Measurements from ENCODE around the gene GRIK2.

Gene GRIK2

DNA sequence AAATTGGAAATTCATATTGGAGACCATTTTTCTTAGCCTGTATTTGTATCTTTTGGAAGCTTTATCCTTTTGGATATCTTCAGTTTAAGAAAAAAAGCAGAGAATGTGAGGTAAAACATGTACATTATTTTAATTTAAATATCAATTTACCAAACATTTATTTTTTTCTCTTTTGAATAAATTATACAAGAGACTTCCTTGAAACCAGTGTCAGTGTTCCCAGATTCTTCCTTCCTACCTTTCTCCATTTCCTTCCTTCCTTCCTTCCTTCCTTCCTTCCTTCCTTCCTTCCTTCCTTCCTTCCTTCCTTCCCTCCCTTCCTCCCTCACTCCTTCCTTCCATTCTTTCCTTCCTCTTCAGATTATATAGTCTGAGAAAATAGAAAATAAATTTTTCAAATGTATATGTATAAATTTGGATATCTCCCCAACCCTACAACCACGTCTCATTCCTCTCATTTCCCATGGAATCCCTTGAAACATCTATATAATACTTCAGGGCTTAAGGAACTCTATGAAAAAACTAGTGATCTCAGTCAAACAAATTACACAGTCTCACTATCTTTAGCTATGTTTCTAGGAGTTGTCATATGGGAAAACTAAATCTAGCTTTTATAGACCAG, 528.4 kb downstream of the GRIK2 start:
- H3K27ac Mint-ChIP-seq = no peak overlapping the region
- H3K27me3 Mint-ChIP-seq = no peaks in the 10 kb centered on the region
- no peak for DNase-seq
- no peaks in the 10 kb centered on the region for H3K4me1 Mint-ChIP-seq (ENCODE audit: low read depth)
- no peak overlapping the region for H3K4me3 Mint-ChIP-seq
- H3K9me3 Mint-ChIP-seq = no peaks in the 10 kb centered on the region
- H3K36me3 Mint-ChIP-seq (ENCODE audit: low read depth) = no peaks in the 10 kb centered on the region

DNA sequence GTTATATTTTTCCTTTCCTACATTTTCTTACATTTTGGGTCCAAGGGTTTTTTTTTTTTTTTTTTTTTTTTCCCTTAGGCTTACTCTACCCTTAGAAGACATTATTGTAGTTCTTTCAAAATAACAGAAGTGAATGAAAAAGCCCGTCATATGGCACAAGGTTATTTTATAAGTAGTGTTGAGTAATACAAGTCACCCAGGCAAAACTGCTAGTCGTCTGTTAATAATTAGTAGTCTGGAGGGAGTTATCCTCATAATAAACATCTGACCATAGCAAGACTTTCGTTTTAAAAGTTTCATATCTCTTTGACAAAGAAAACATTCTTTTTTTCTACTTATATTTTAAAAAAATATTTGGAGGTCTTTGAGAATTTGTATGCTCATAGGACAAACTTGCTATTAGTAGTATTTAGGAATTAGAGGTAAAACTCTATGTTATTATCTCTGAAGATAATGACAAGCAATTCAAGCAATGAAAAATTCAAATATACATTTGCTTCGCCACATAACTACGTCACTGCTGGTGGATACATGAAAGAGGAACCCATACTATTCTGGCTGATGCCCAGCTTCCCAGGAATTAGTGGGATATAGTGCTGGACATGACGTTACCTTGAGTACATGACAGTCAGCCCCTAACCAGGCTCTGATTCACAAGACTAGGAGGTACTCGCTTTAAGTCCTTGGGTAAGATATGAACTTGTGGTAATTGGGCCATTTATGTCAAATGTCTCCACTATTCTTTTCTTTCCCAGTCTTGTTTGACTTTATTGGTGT, 532.8 kb downstream of the GRIK2 start:
- Mint-ChIP-seq H3K4me1 (ENCODE audit: low read depth) (no peaks in the 10 kb centered on the region), H3K4me3 (no peak overlapping the region), H3K9me3 (no peaks in the 10 kb centered on the region), H3K27me3 (no peaks in the 10 kb centered on the region), H3K36me3 (ENCODE audit: low read depth) (no peaks in the 10 kb centered on the region), H3K27ac (no peak overlapping the region)
- no peak for DNase-seq

DNA sequence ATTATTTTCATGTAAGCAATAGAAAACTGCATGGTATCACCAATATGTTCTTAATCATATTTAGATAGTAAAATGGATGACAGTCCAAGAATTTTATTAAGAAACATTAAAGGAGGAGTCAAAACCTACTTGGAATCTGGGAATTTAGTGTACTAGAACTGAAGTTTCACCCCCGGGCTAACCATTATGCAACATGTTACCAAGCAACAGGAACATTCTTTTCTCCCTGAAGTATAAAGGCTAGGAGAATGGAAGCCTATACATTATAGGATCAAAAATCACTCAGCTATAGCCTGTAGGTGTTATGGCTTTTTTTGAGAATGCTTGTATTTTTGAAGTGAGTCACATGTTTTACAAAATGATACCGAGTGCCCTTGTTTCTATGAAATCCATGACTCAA, 538.3 kb downstream of the GRIK2 start:
- H3K27ac Mint-ChIP-seq = no peak overlapping the region
- no peaks in the 10 kb centered on the region for H3K27me3 Mint-ChIP-seq
- no peak for DNase-seq
- H3K9me3 Mint-ChIP-seq = peaks cover 2% of the 10 kb centered on the region
- no peak overlapping the region for H3K4me3 Mint-ChIP-seq
- H3K36me3 Mint-ChIP-seq (ENCODE audit: low read depth) = no peaks in the 10 kb centered on the region
- H3K4me1 Mint-ChIP-seq (ENCODE audit: low read depth) = no peaks in the 10 kb centered on the region

GRCh38 chr6:101932704-101933103, 539.2 kb downstream of the GRIK2 start:
- Mint-ChIP-seq H3K4me1 (ENCODE audit: low read depth) (no peaks in the 10 kb centered on the region), H3K36me3 (ENCODE audit: low read depth) (no peaks in the 10 kb centered on the region), H3K27me3 (no peaks in the 10 kb centered on the region), H3K9me3 (peaks cover 2% of the 10 kb centered on the region), H3K27ac (no peak overlapping the region), H3K4me3 (no peak overlapping the region)
- no peak for DNase-seq

DNA sequence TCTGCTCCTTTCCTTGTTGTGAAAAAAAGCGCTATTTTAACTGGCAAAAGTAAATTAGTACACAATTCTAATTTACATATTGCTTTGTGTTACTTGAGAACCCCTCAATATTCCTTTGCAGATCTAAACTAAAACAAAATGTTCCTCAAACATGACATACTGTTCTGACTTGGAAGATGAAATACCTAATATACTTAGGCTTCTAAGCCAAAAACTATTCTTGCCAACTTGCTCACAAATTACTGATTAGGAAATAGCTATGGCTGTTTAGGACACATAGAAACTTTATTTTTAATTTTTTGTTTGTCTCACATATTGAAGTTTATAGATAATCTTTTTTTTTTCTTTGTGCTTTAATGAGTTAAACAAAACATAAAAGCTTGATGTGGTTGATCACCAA, 542.2 kb downstream of the GRIK2 start:
- H3K27ac Mint-ChIP-seq = no peak overlapping the region
- peaks cover 4% of the 10 kb centered on the region for H3K9me3 Mint-ChIP-seq
- DNase-seq = no peak
- H3K4me1 Mint-ChIP-seq (ENCODE audit: low read depth) = no peaks in the 10 kb centered on the region
- no peaks in the 10 kb centered on the region for H3K27me3 Mint-ChIP-seq
- no peak overlapping the region for H3K4me3 Mint-ChIP-seq
- H3K36me3 Mint-ChIP-seq (ENCODE audit: low read depth) = no peaks in the 10 kb centered on the region

- Mint-ChIP-seq H3K36me3 (ENCODE audit: low read depth) (no peaks in the 10 kb centered on the region), H3K4me1 (ENCODE audit: low read depth) (no peaks in the 10 kb centered on the region), H3K9me3 (peaks cover 4% of the 10 kb centered on the region), H3K4me3 (no peak overlapping the region), H3K27ac (no peak overlapping the region), H3K27me3 (no peaks in the 10 kb centered on the region)
- DNase-seq = no peak
These were observed 543.0 kb downstream of the GRIK2 start for GRCh38 chr6:101936516-101936915.

- Mint-ChIP-seq H3K4me1 (ENCODE audit: low read depth) (no peaks in the 10 kb centered on the region), H3K27ac (no peak overlapping the region), H3K9me3 (peaks cover 6% of the 10 kb centered on the region), H3K27me3 (no peaks in the 10 kb centered on the region), H3K4me3 (no peak overlapping the region), H3K36me3 (ENCODE audit: low read depth) (no peaks in the 10 kb centered on the region)
- no peak for DNase-seq
These were observed 543.6 kb downstream of the GRIK2 start for GRCh38 chr6:101937108-101937507.

DNA sequence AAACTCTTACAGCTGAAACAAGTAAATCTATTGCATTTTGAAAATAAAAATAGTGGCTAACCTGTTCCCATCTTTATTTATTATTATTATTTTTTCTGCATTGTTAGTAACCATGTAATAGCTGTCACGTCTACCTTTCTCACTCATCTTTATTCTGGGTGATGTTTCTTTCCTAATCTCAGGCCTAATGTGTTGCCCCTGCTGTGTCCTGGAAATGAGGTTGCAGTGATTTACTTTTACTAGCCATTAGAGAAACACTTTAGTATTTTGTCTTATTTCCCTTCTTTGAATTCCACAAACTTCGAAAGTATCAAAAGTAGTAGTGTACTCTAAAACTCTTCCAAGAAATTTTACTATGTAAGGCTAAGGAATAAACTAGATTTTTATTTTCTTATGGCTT, 546.9 kb downstream of the GRIK2 start:
- H3K27ac Mint-ChIP-seq = no peak overlapping the region

DNA sequence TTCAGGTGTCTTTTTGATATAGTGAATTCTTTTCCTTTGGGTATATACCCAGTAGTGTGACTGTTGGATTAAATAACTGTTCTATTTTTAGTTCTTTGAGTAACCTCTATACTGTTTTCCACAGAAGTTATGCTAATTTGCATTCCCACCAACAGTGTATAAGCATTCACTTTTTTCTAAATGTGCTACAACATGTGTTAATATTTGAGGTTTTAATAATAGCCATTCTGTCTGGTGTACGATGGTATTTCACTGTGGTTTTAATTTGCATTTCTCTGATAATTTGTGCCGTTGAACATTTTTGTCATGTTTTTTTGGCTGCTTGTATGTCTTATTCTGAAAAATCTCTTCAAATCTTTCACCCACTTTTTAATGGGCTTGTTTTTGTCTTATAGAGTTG, 563.5 kb downstream of the GRIK2 start:
- Mint-ChIP-seq H3K27me3 (no peaks in the 10 kb centered on the region), H3K27ac (no peak overlapping the region), H3K4me3 (no peak overlapping the region), H3K36me3 (ENCODE audit: low read depth) (no peaks in the 10 kb centered on the region), H3K4me1 (ENCODE audit: low read depth) (no peaks in the 10 kb centered on the region), H3K9me3 (no peaks in the 10 kb centered on the region)
- DNase-seq = no peak

More for the DNA sequence above, 546.9 kb downstream of the GRIK2 start:
- H3K4me3 Mint-ChIP-seq = no peak overlapping the region
- H3K9me3 Mint-ChIP-seq = peaks cover 5% of the 10 kb centered on the region
- H3K27me3 Mint-ChIP-seq = no peaks in the 10 kb centered on the region
- no peak for DNase-seq
- no peaks in the 10 kb centered on the region for H3K4me1 Mint-ChIP-seq (ENCODE audit: low read depth)
- H3K36me3 Mint-ChIP-seq (ENCODE audit: low read depth) = no peaks in the 10 kb centered on the region

GRCh38 chr6:101961357-101961756, 567.8 kb downstream of the GRIK2 start:
- no peak for DNase-seq
- H3K36me3 Mint-ChIP-seq (ENCODE audit: low read depth) = no peaks in the 10 kb centered on the region
- H3K9me3 Mint-ChIP-seq = peaks cover 5% of the 10 kb centered on the region
- H3K4me1 Mint-ChIP-seq (ENCODE audit: low read depth) = no peaks in the 10 kb centered on the region
- no peak overlapping the region for H3K4me3 Mint-ChIP-seq
- no peak overlapping the region for H3K27ac Mint-ChIP-seq
- H3K27me3 Mint-ChIP-seq = no peaks in the 10 kb centered on the region

DNA sequence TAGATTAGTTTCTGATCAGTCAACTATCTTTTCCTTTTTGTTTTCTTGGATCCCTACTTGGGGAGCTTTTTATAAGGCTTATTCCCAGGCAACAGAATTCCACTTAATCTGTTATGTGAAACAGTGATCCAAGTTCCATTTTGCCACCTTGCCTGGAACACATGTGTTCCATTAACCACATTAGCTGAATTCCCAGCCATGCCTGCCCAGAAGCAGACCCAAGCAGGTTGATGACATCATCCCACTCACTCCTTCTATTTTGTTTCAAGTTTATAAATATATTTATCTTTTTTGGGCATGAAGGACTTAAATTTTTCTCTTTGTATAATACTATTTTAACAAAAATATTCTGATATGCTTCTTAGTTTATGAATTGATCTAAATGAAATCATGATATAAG, 587.4 kb downstream of the GRIK2 start:
- Mint-ChIP-seq H3K4me3 (no peak overlapping the region), H3K27ac (no peak overlapping the region), H3K27me3 (no peaks in the 10 kb centered on the region), H3K4me1 (ENCODE audit: low read depth) (no peaks in the 10 kb centered on the region), H3K9me3 (no peaks in the 10 kb centered on the region), H3K36me3 (ENCODE audit: low read depth) (no peaks in the 10 kb centered on the region)
- no peak for DNase-seq

GRCh38 chr6:101986476-101986875, 593.0 kb downstream of the GRIK2 start:
- no peak overlapping the region for H3K4me3 Mint-ChIP-seq
- no peaks in the 10 kb centered on the region for H3K4me1 Mint-ChIP-seq (ENCODE audit: low read depth)
- H3K36me3 Mint-ChIP-seq (ENCODE audit: low read depth) = no peaks in the 10 kb centered on the region
- no peaks in the 10 kb centered on the region for H3K9me3 Mint-ChIP-seq
- DNase-seq = no peak
- H3K27ac Mint-ChIP-seq = no peak overlapping the region
- H3K27me3 Mint-ChIP-seq = no peaks in the 10 kb centered on the region

DNA sequence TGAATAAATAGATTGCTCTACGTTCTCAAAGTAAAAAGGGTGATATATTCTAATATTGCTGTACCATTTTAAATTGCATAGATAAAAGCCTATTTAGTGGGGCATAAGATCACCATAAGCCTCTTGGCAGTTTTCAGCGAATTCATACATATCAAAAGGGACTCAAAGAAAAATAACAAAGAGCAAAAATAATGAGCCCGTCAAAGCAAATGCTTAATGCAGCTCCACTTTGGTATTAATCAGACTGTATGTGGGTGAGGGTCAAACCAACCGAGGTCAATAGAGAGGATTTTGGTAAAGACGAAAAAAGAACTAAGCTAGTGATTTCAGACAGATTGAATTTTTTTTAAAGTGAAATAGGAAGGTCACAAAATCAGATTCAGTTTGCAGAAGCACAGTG, 598.8 kb downstream of the GRIK2 start:
- Mint-ChIP-seq H3K27me3 (no peaks in the 10 kb centered on the region), H3K4me3 (no peak overlapping the region), H3K27ac (no peak overlapping the region), H3K4me1 (ENCODE audit: low read depth) (no peaks in the 10 kb centered on the region), H3K36me3 (ENCODE audit: low read depth) (no peaks in the 10 kb centered on the region), H3K9me3 (no peaks in the 10 kb centered on the region)
- DNase-seq = no peak

GRCh38 chr6:101994521-101994920, 601.0 kb downstream of the GRIK2 start:
- Mint-ChIP-seq H3K4me3 (no peak overlapping the region), H3K4me1 (ENCODE audit: low read depth) (no peaks in the 10 kb centered on the region), H3K9me3 (no peaks in the 10 kb centered on the region), H3K27ac (no peak overlapping the region), H3K27me3 (no peaks in the 10 kb centered on the region), H3K36me3 (ENCODE audit: low read depth) (no peaks in the 10 kb centered on the region)
- DNase-seq = no peak

- Mint-ChIP-seq H3K27me3 (no peaks in the 10 kb centered on the region), H3K4me1 (ENCODE audit: low read depth) (no peaks in the 10 kb centered on the region), H3K9me3 (peaks cover 11% of the 10 kb centered on the region), H3K4me3 (no peak overlapping the region), H3K27ac (no peak overlapping the region), H3K36me3 (ENCODE audit: low read depth) (no peaks in the 10 kb centered on the region)
- DNase-seq = no peak
These were observed 621.9 kb downstream of the GRIK2 start for GRCh38 chr6:102015431-102015830.

Measured in activated T-cell treated with anti-CD3 and anti-CD28 coated beads, Interleukin-2, amount 50 U/mL, for 24 hours (primary cell).